ENCODE measurements around the gene ADGRB3. TPM values are rescaled to one million over a fixed set of nuclear protein-coding genes. Genes with fewer than 3 reads are reported as not detected.

Gene ADGRB3
- total RNA-seq, 1 donor from 2014 or later = 0.92 TPM

GRCh38 chr6:68754681-68755213 lies 119.7 kb downstream of the ADGRB3 start:
- no peak overlapping the region for H3K4me3 ChIP-seq (ENCODE audit: low read depth, low read length)
- no peak for DNase-seq (ENCODE audit: low read depth)
- no peaks in the 10 kb centered on the region for H3K36me3 ChIP-seq (ENCODE audit: control insufficient read depth, insufficient read depth, low read length)
- TF ChIP-seq CTCF (IDR thresholded peaks at IDR 0.05; ENCODE audit: insufficient read depth, low read length, poor library complexity, severe bottlenecking) = no peak
- no peaks in the 10 kb centered on the region for H3K27me3 ChIP-seq (ENCODE audit: control insufficient read depth, insufficient read depth, low read length)

- Histone ChIP-seq H3K4me3 (ENCODE audit: low read depth, low read length) (no peak overlapping the region), H3K27me3 (ENCODE audit: control insufficient read depth, insufficient read depth, low read length) (no peaks in the 10 kb centered on the region), H3K36me3 (ENCODE audit: control insufficient read depth, insufficient read depth, low read length) (no peaks in the 10 kb centered on the region)
- TF ChIP-seq CTCF (IDR thresholded peaks at IDR 0.05; ENCODE audit: insufficient read depth, low read length, poor library complexity, severe bottlenecking) = no peak
- DNase-seq (ENCODE audit: low read depth) = no peak
These were observed 121.6 kb downstream of the ADGRB3 start for GRCh38 chr6:68756454-68757375.

GRCh38 chr6:68757821-68758220 lies 122.7 kb downstream of the ADGRB3 start:
- TF ChIP-seq CTCF (IDR thresholded peaks at IDR 0.05; ENCODE audit: insufficient read depth, low read length, poor library complexity, severe bottlenecking) = no peak
- DNase-seq (ENCODE audit: low read depth) = no peak
- Histone ChIP-seq H3K4me3 (ENCODE audit: low read depth, low read length) (no peak overlapping the region), H3K27me3 (ENCODE audit: control insufficient read depth, insufficient read depth, low read length) (no peaks in the 10 kb centered on the region), H3K36me3 (ENCODE audit: control insufficient read depth, insufficient read depth, low read length) (no peaks in the 10 kb centered on the region)

- H3K4me3 ChIP-seq (ENCODE audit: low read depth, low read length) = no peak overlapping the region
- DNase-seq (ENCODE audit: low read depth) = no peak
- H3K27me3 ChIP-seq (ENCODE audit: control insufficient read depth, insufficient read depth, low read length) = no peaks in the 10 kb centered on the region
- no peak for TF ChIP-seq CTCF (IDR thresholded peaks at IDR 0.05; ENCODE audit: insufficient read depth, low read length, poor library complexity, severe bottlenecking)
- H3K36me3 ChIP-seq (ENCODE audit: control insufficient read depth, insufficient read depth, low read length) = no peaks in the 10 kb centered on the region
These were observed 123.5 kb downstream of the ADGRB3 start for GRCh38 chr6:68758559-68758958.

GRCh38 chr6:68760485-68760884 lies 125.4 kb downstream of the ADGRB3 start:
- DNase-seq (ENCODE audit: low read depth) = no peak
- H3K4me3 ChIP-seq (ENCODE audit: low read depth, low read length) = no peak overlapping the region
- no peak for TF ChIP-seq CTCF (IDR thresholded peaks at IDR 0.05; ENCODE audit: insufficient read depth, low read length, poor library complexity, severe bottlenecking)
- H3K27me3 ChIP-seq (ENCODE audit: control insufficient read depth, insufficient read depth, low read length) = no peaks in the 10 kb centered on the region
- no peaks in the 10 kb centered on the region for H3K36me3 ChIP-seq (ENCODE audit: control insufficient read depth, insufficient read depth, low read length)

Measured in kidney epithelial cell (primary cell).